Loucy (cell line): ENCODE results near the gene UGT2B11.
"Not testable (repeated sequence)": the region's sequence is repeated elsewhere in the genome, so short reads cannot be mapped to it uniquely, and the experiment has no call there.

ENCODE experiments used
- H2AFZ ChIP-seq: fragments of 200-600 bp; sonication (generic); 2 replicates; pipeline ENCODE4 v1.6.0; 2016; ENCODE audit warnings: antibody characterized with exemption, mild to moderate bottlenecking, low read length, moderate library complexity
- H3F3A ChIP-seq: fragments of 200-600 bp; 2 replicates; pipeline ENCODE4 v1.6.0; 2016; ENCODE audit warnings: antibody characterized with exemption, low read depth, mild to moderate bottlenecking
- H3K27me3 ChIP-seq: fragments of 200-600 bp; sonication (generic); 2 replicates; pipeline ENCODE4 v1.6.1; 2014; ENCODE audit warnings: low read length, mild to moderate bottlenecking; ENCODE audit not compliant: insufficient read depth, poor library complexity, severe bottlenecking
- H3K36me3 ChIP-seq: fragments of 200-600 bp; sonication (generic); 2 replicates; pipeline ENCODE4 v1.6.1; 2016; ENCODE audit warnings: low read length; ENCODE audit not compliant: insufficient read depth
- H3K4me1 ChIP-seq: fragments of 200-600 bp; sonication (generic); 2 replicates; pipeline ENCODE4 v1.5.1; 2014; ENCODE audit warnings: low read length, mild to moderate bottlenecking; ENCODE audit not compliant: insufficient read depth, poor library complexity, severe bottlenecking
- H3K4me2 ChIP-seq: fragments of 200-600 bp; sonication (generic); 2 replicates; pipeline ENCODE4 v1.6.0; 2014; ENCODE audit warnings: antibody characterized with exemption, low read length, low read depth, mild to moderate bottlenecking; ENCODE audit not compliant: poor library complexity, severe bottlenecking
- H3K4me3 ChIP-seq: fragments of 200-600 bp; sonication (generic); 2 replicates; pipeline ENCODE4 v1.5.1; 2014; ENCODE audit warnings: low read length, mild to moderate bottlenecking, mixed read lengths; ENCODE audit not compliant: poor library complexity, severe bottlenecking
- H3K79me2 ChIP-seq: fragments of 200-600 bp; sonication (generic); 2 replicates; pipeline ENCODE4 v1.6.1; 2014; ENCODE audit warnings: low read length; ENCODE audit not compliant: insufficient read depth
- H3K9ac ChIP-seq: fragments of 200-600 bp; sonication (generic); 2 replicates; pipeline ENCODE4 v1.6.0; 2014; ENCODE audit warnings: mild to moderate bottlenecking, low read depth, low read length, moderate library complexity; ENCODE audit not compliant: poor library complexity, severe bottlenecking
- H3K9me2 ChIP-seq: fragments of 200-600 bp; sonication (generic); replicated peaks from 2 replicates; pipeline ENCODE4 v1.6.1; 2016; ENCODE audit warnings: low read depth, low read length, mixed read lengths
- H3K9me3 ChIP-seq: fragments of 200-600 bp; sonication (generic); 2 replicates; pipeline ENCODE4 v1.6.1; 2014; ENCODE audit warnings: mild to moderate bottlenecking, antibody characterized with exemption, low read length, low read depth; ENCODE audit not compliant: insufficient read depth
- H4K20me1 ChIP-seq: fragments of 200-600 bp; sonication (generic); 2 replicates; pipeline ENCODE4 v1.6.0; 2014; ENCODE audit warnings: antibody characterized with exemption, low read length, mild to moderate bottlenecking; ENCODE audit not compliant: insufficient read depth, poor library complexity, severe bottlenecking
- CTCF ChIP-seq: fragments of 200-600 bp; sonication (generic); conservative IDR thresholded peaks from 2 replicates; pipeline ENCODE4 v1.5.1; 2014; ENCODE audit warnings: mild to moderate bottlenecking, antibody characterized with exemption, low read length
- EZH2phosphoT487 ChIP-seq: fragments of 200-600 bp; IDR thresholded peaks from 2 replicates; pipeline ENCODE4 v1.6.1; 2018; ENCODE audit warnings: antibody characterized with exemption, mild to moderate bottlenecking, moderate library complexity, borderline replicate concordance

The UGT2B11 gene

GRCh38 chr4:69214716-69215115 is at the start of gene UGT2B11:
UGT2B11 (minus strand) TSS chr4:69214748; CDS start chr4:69214722, 26 bp downstream.
- Histone ChIP-seq H3K4me1 (no peaks in the 10 kb centered on the region), H3K27me3 (no peaks in the 10 kb centered on the region), H3K36me3 (no peaks in the 10 kb centered on the region), H3K9me2 (no peaks in the 10 kb centered on the region), H2AFZ (no peak within 1 kb of the TSS), H3K9me3 (no peaks in the 10 kb centered on the region), H4K20me1 (no peaks in the 10 kb centered on the region), H3K4me3 (no peak within 1 kb of the TSS), H3F3A (no peaks in the 10 kb centered on the region), H3K79me2 (no peaks in the 10 kb centered on the region), H3K9ac (no peak within 1 kb of the TSS), H3K4me2 (no peak within 1 kb of the TSS)
- TF ChIP-seq EZH2phosphoT487 (no peak), CTCF (no peak)

DNA sequence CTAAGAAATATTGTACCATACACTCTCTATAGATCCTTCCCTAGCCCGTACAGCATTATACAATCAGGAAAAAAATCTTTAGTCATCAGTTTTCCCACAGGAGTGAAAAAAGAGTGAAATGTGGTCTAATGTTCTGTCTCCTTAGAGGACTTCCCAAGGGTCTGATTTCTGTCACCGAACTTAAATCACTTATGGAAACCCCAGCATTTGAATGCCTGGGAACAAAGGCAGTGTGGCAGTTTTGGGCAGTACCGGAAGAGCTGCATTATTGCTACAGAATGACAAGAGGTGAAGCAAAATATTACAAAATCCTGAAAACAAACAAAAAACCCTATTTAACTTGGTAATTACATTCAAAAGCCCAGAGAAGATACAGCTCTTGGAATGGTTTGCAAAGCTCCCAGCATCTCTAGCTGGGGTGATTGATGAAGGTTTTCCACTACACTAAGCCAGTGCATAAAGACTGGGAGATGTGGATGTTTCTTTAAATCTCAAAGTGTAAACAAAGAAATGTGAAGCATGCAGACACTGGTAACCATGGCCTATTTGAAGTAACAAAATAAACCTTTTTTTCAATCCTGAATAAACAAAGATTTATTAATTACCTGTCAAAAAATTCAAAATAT is 38.7 kb upstream of the UGT2B11 start:
- H3K36me3 ChIP-seq, H3K9ac ChIP-seq, H3K9me3 ChIP-seq, H3K79me2 ChIP-seq, H3K27me3 ChIP-seq, H3K4me2 ChIP-seq, H2AFZ ChIP-seq, H3K4me3 ChIP-seq, H3K4me1 ChIP-seq, H3K9me2 ChIP-seq, H4K20me1 ChIP-seq, H3F3A ChIP-seq: not testable (repeated sequence)

- H3K9me3 ChIP-seq, H3K4me3 ChIP-seq, H3K9me2 ChIP-seq, H3F3A ChIP-seq, H2AFZ ChIP-seq, H3K4me1 ChIP-seq, H3K9ac ChIP-seq, H3K27me3 ChIP-seq, H3K36me3 ChIP-seq, H3K79me2 ChIP-seq, H3K4me2 ChIP-seq, H4K20me1 ChIP-seq: not testable (repeated sequence)
Measured at GRCh38 chr4:69250884-69251283, 36.3 kb upstream of the UGT2B11 start.

DNA sequence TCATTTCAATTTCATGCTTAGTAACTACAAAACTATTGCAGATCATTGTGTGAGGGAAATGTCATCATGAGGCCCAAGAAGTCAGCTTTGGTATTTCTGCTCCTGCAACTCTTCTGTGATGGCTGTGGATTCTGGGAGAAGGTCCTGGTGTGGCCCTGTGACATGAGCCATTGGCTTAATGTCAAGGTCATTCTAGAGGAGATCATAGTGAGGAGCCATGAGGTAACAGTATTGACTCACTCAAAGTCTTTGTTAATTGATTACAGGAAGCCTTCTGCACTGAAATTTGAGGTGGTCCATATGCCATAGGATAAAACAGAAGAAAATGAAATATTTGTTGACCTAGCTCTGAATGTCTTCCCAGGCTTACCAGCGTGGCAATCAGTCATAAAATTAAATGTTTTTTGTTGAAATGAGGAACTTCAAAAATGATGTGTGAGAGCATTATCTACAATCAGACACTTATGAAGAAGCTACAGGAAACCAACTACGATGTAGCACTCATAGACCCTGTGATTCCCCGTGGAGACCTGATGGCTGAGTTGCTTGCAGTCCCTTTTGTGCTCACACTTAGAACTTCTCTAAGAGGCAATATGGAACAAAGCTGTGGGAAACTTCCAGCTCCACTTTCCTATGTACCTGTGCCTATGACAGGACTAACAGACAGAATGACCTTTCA is 28.2 kb upstream of the UGT2B11 start:
- H3K9me3 ChIP-seq, H4K20me1 ChIP-seq, H3K79me2 ChIP-seq, H3F3A ChIP-seq, H3K4me2 ChIP-seq, H3K4me1 ChIP-seq, H3K9me2 ChIP-seq, H3K4me3 ChIP-seq, H3K36me3 ChIP-seq, H2AFZ ChIP-seq, H3K9ac ChIP-seq, H3K27me3 ChIP-seq: not testable (repeated sequence)

- not testable (repeated sequence) for H3K4me2 ChIP-seq, H3K4me1 ChIP-seq, H4K20me1 ChIP-seq, H3K27me3 ChIP-seq, H3K36me3 ChIP-seq, H3K9me3 ChIP-seq, H2AFZ ChIP-seq, H3K4me3 ChIP-seq, H3F3A ChIP-seq, H3K9ac ChIP-seq, H3K79me2 ChIP-seq, H3K9me2 ChIP-seq
Measured at GRCh38 chr4:69241746-69242145, 27.2 kb upstream of the UGT2B11 start.

DNA sequence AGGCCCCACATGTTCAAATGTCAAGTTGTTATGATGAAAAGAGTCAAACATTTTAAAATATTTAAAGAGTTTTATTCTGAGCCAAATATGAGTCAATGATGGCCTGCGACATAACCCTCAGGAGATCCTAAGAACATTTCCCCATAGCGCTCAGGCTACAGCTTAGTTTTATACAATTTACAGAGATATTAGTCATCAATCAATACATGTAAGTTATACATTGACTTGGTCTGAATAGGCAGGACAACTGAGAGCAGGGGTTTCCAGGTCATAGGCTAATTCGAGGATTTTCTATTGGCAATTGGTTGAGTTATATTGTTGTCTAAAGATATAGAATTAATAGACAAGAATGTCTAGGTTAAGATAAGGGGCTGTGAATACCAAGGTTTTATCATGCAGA is 26.2 kb upstream of the UGT2B11 start:
- H3F3A ChIP-seq, H3K79me2 ChIP-seq, H3K9ac ChIP-seq, H3K9me2 ChIP-seq, H3K9me3 ChIP-seq, H2AFZ ChIP-seq, H3K4me1 ChIP-seq, H3K36me3 ChIP-seq, H3K4me3 ChIP-seq, H3K27me3 ChIP-seq, H4K20me1 ChIP-seq, H3K4me2 ChIP-seq: not testable (repeated sequence)
